A673 (cell line): ENCODE data around the gene CRPPA. TPM values are rescaled to one million over a fixed set of nuclear protein-coding genes. Genes with fewer than 3 reads are reported as not detected.

Experiments used
- BruUV-seq: library from RNA; stranded (reverse); fragments of 400-500 nt; replicated peaks from 2 replicates; lab custom pipeline; 2021; lab: Mats Ljungman, UMichigan
- CTCF ChIA-PET: fragments of 300-600 bp; sonication (Branson Sonifier 250); formaldehyde crosslinking; loops from one replicate; lab custom pipeline; 2022; ENCODE audit warnings: antibody characterized with exemption; lab: Charles Lee
- POLR2A ChIA-PET: fragments of 300-600 bp; sonication (Branson Sonifier 250); formaldehyde crosslinking; loops from one replicate; lab custom pipeline; 2022; ENCODE audit warnings: antibody characterized with exemption; ENCODE audit not compliant: low non-redundant PET; lab: Charles Lee
- DNase-seq: peaks from one replicate; pipeline ENCODE4 v3.0.0-alpha.2; 2015; ENCODE audit warnings: low spot score
- H3K27ac ChIP-seq: fragments of 200-600 bp; sonication (generic); 2 replicates; pipeline ENCODE4 v1.5.1; 2016; ENCODE audit warnings: mixed run types, low read depth, mild to moderate bottlenecking, mixed read lengths, antibody characterized with exemption, low read length; ENCODE audit not compliant: poor library complexity, severe bottlenecking
- H3K27me3 ChIP-seq: fragments of 200-600 bp; sonication (generic); replicated peaks from 2 replicates; pipeline ENCODE4 v1.6.1; 2017; ENCODE audit warnings: mixed run types, low read depth, mild to moderate bottlenecking, mixed read lengths, antibody characterized with exemption, low read length; ENCODE audit not compliant: insufficient read depth, poor library complexity
- H3K36me3 ChIP-seq: fragments of 200-600 bp; sonication (generic); 2 replicates; pipeline ENCODE4 v1.6.1; 2016; ENCODE audit warnings: mixed run types, mild to moderate bottlenecking, mixed read lengths, antibody characterized with exemption, low read length; ENCODE audit not compliant: insufficient read depth, poor library complexity, severe bottlenecking
- H3K4me1 ChIP-seq: fragments of 200-600 bp; sonication (generic); 2 replicates; pipeline ENCODE4 v1.6.1; 2017; ENCODE audit warnings: mixed run types, mild to moderate bottlenecking, mixed read lengths, antibody characterized with exemption, low read length; ENCODE audit not compliant: insufficient read depth, poor library complexity, severe bottlenecking
- H3K4me3 ChIP-seq: fragments of 200-600 bp; sonication (generic); 2 replicates; pipeline ENCODE4 v1.5.1; 2016; ENCODE audit warnings: low read depth, mixed run types, mild to moderate bottlenecking, mixed read lengths, low read length; ENCODE audit not compliant: poor library complexity, severe bottlenecking
- H3K9me3 ChIP-seq: fragments of 200-600 bp; sonication (generic); 2 replicates; pipeline ENCODE4 v1.6.1; 2016; ENCODE audit warnings: mixed run types, low read depth, mild to moderate bottlenecking, mixed read lengths, antibody characterized with exemption, low read length; ENCODE audit not compliant: poor library complexity, severe bottlenecking
- EZH2 ChIP-seq: fragments of 200-600 bp; sonication (generic); IDR thresholded peaks from 2 replicates; pipeline ENCODE4 v1.6.1; 2017; ENCODE audit warnings: borderline replicate concordance, low read depth, mild to moderate bottlenecking, mixed read lengths, antibody characterized with exemption, low read length; ENCODE audit not compliant: poor library complexity, severe bottlenecking
- intact Hi-C: fragments of 100-400 bp; cut with micrococcal nuclease; formaldehyde crosslinking; loops from one replicate; pipeline ENCODE4 v1.10.0; 2022; ENCODE audit not compliant: unreplicated experiment
- total RNA-seq: library from RNA; stranded (reverse); gene quantifications from 2 replicates; pipeline ENCODE4 v1.2.3, GENCODE V29; 2021
- TF ChIP-seq, protein P1 (sequence below): fragments of 300-800, 200-600 bp; sonication (generic); conservative IDR thresholded peaks from 2 replicates; pipeline ENCODE4 v1.5.1; 2017; ENCODE audit warnings: low read depth, mild to moderate bottlenecking, antibody characterized with exemption, low read length, moderate library complexity, mixed read lengths

CRPPA gene
- total RNA-seq, 1 experiment from 2014 or later = 0.21 TPM

DNA sequence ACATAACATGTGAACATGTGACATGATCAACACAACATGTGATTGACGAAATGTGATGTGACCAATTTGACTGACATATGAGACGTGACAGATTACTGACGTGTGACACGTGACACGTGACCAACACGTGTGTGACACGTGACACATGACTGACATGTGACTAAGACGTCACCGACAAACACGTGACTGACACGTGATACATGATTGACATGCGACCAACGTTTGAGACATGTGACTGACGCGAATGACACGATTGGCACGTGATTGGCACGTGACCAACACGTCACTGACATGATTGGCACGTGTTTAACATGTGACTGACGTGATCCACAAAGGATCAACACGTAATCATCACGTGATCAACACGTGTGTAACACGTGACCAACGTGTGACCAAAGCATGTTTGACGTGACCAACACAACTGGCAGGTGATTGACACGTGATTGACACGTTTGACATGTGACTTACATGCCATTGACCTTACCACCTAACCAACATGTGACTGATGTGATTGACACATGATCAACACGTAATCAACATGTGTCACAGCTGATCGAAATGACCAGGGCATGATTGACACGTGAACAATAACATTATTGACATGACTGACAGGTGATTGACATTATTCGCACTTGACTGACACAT, 23.7 kb downstream of the CRPPA start:
- no peak overlapping the region for H3K27ac ChIP-seq
- no peaks in the 10 kb centered on the region for H3K27me3 ChIP-seq
- H3K9me3 ChIP-seq = peaks cover 43% of the 10 kb centered on the region
- no peaks in the 10 kb centered on the region for H3K4me1 ChIP-seq
- ChIA-PET POLR2A (no interaction called here), CTCF (no interaction called here)
- no TSS peak for BruUV-seq
- DNase-seq = no peak
- no peak overlapping the region for H3K4me3 ChIP-seq
- no peaks in the 10 kb centered on the region for H3K36me3 ChIP-seq
- TF ChIP-seq, protein P1, sequence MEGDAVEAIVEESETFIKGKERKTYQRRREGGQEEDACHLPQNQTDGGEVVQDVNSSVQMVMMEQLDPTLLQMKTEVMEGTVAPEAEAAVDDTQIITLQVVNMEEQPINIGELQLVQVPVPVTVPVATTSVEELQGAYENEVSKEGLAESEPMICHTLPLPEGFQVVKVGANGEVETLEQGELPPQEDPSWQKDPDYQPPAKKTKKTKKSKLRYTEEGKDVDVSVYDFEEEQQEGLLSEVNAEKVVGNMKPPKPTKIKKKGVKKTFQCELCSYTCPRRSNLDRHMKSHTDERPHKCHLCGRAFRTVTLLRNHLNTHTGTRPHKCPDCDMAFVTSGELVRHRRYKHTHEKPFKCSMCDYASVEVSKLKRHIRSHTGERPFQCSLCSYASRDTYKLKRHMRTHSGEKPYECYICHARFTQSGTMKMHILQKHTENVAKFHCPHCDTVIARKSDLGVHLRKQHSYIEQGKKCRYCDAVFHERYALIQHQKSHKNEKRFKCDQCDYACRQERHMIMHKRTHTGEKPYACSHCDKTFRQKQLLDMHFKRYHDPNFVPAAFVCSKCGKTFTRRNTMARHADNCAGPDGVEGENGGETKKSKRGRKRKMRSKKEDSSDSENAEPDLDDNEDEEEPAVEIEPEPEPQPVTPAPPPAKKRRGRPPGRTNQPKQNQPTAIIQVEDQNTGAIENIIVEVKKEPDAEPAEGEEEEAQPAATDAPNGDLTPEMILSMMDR = no peak
- TF ChIP-seq EZH2 = no peak
- intact Hi-C loops = no loop called here

GRCh38 chr7:16396766-16397500, 24.4 kb downstream of the CRPPA start:
- DNase-seq = no peak
- Histone ChIP-seq H3K9me3 (peaks cover 43% of the 10 kb centered on the region), H3K27me3 (no peaks in the 10 kb centered on the region), H3K36me3 (no peaks in the 10 kb centered on the region), H3K4me3 (no peak overlapping the region), H3K4me1 (no peaks in the 10 kb centered on the region), H3K27ac (no peak overlapping the region)
- TF ChIP-seq, protein P1 = no peak
- TF ChIP-seq EZH2 = no peak
- no TSS peak for BruUV-seq
- CTCF ChIA-PET = no interaction called here
- POLR2A ChIA-PET = no interaction called here
- intact Hi-C loops = no loop called here

GRCh38 chr7:16395121-16395520, 26.2 kb downstream of the CRPPA start:
- Histone ChIP-seq H3K4me1 (no peaks in the 10 kb centered on the region), H3K27ac (no peak overlapping the region), H3K4me3 (no peak overlapping the region), H3K27me3 (no peaks in the 10 kb centered on the region), H3K9me3 (peaks cover 38% of the 10 kb centered on the region), H3K36me3 (no peaks in the 10 kb centered on the region)
- POLR2A ChIA-PET = no interaction called here
- BruUV-seq = no TSS peak
- no peak for DNase-seq
- no peak for TF ChIP-seq EZH2
- TF ChIP-seq, protein P1 = no peak
- CTCF ChIA-PET = no interaction called here
- intact Hi-C loops = no loop called here
